H4 (cell line): ENCODE results near the gene C8A. TPM values are rescaled to one million over a fixed set of nuclear protein-coding genes. Genes with fewer than 3 reads are reported as not detected.

ENCODE experiments used
- DNase-seq: peaks from one replicate; pipeline ENCODE4 v3.0.0-alpha.2; 2015; ENCODE audit warnings: low spot score
- total RNA-seq: library from RNA; depleted of rRNA; stranded (reverse); fragments of >200 nt; shearing (Covaris generic); gene quantifications from 2 replicates; pipeline ENCODE4 v1.2.3, GENCODE V29; 2014

Gene C8A
- total RNA-seq, 1 experiment from 2014 or later = not detected

DNA sequence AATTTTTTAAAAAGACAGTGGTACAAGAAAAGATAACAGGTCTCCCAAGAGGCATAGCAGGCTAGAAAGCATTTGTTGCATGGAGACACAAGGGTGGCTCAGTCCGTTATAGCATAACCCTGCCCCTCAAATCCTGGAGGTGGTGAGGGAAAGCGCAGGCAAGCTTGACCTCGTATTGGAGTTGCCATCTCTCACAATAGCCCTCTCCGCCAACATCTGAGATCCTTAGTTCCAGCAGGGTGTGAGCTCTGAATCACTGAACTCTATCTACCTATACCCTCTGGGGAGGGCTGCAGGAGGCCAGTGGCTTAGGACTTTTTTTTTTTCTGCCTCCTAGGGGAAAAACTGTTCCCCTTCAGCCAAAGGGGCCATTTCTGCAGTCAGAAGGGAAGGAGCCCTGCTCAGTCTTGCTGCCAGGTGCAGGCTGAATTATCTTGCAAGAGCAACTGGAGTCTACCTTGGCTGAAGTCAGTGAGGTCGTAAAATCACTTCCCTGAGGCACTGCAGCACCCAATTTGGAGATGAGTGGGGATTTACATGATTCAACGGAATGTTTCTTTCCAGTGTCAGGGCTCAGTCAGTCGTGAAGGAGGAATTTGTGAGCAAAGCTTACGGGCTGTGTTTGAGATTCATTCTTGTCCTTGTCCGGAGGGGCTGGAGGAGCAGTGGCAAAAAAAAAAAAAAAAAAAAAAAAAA is 17.2 kb upstream of the C8A start:
- no peak for DNase-seq

DNA sequence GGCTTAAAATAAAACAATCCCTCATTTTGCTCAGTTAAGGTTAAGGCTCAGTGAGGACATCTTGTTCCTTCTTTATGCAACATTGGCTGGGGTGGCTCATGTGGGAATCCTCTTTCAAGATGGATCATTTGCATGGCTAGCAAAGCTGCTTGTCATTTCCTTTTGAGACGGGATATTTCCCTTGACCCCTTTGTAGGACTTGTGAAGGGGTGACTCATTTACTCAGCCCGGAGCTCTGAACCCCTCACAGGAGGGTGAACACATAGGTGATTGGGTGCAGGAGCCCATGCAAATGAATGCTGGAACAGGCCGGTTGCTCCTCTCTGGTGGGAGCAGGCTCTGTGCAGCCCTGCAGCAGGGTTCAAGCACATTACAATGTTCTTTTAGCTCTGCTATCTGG is 15.8 kb upstream of the C8A start:
- no peak for DNase-seq

DNA sequence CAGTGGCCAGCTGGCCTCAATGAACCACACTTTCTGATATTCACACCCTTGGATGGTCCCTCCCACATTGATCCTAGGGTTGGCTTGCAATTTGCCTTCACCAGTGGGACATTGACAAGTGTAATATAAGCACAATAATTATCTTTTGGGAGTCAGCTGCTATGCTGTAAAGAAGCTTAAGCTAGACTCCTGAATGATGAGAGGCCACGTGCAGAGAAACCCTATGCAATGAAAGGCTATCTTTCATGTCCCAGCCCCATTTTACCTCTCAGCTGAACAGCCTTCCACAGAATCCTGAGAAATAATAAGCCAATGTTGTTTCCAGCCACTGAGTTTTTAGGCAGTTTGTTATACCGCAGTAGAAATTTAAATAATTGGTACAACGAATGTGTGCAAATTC is 11.1 kb upstream of the C8A start:
- DNase-seq = no peak

DNA sequence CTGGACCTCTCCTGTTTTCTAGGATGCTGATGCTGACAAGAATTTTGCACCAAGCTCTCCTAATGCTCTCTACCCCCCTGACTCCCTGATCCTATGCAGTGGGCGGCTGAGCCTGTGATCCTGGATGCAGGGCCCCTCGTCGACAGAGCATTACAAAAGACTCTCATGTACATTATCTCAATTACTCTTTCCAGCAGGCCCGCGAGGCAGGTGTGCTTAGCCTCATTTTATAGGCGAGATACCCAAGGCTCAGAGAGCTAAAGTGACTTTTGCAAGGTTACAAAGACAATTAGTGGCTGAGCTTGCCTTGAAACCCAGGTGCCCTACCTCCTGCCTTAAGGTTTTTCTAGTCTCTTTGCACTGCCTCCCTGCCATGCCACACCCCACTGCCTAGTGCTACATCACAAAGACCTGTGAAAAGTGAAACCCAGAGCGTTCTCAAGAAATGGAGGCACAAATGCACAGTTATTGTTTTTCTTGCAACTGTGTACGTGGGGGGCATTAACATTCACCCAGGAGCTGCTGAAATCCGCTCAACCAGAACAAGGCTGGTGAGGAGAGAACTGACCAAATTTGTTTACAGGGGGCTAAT is 10.0 kb upstream of the C8A start:
- no peak for DNase-seq

DNA sequence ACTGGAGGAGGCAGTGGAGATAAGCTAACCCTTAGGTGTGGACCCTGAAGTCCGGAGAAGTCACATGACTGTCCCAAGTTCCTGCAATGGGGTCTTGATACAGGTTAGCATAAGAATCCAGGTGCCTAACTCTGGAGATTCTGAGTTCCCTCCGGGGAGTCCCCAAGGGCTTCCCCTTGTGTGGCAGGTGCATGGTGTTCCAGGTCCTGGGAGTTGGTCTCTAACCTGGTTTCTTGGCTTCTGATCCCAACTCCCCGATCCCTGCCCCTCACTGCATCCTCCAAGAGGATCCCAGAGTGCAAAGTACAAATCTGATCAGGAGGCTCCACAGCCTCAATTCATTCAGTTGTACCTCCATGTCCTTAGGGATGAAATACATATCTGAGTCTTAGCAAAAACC is 9.3 kb upstream of the C8A start:
- DNase-seq = no peak

DNA sequence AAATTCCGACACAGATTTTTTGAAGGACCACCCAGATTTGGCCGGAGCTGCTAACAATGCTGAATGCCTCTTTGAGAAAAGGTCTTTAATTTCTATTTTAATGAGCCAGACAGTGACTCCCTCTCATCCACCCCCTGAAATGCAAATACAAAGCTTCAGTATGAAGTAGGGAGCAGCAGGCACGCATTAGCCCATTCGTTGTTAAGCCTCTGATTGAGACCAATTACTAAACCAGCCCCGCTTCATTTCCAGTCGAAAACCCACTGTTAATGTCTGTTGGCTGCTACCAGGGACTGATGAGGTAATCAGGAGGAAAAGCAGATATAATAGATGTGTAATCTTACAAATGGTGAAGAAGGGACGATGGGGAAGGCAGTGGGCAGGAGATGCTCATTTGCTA is 4.8 kb upstream of the C8A start:
- no peak for DNase-seq

DNA sequence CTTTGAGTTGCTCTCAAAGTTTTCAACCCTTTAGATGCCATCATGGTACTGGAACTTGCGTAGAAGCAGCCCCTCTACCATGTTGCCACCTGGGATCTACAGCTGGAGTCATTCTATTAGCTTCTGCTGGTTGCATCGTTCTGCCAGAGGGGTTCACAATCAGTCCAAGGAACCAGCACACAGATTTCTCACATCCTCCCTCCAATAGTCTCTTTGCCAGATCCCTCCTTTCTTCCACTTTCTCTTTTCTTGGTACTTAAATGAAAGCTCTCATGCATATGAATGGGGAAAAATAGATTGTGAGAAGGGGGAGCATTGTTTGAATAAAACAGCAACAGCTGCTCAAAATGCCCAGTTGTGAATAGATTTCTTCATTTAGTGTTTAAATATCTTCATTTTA is 4.2 kb upstream of the C8A start:
- DNase-seq = no peak

DNA sequence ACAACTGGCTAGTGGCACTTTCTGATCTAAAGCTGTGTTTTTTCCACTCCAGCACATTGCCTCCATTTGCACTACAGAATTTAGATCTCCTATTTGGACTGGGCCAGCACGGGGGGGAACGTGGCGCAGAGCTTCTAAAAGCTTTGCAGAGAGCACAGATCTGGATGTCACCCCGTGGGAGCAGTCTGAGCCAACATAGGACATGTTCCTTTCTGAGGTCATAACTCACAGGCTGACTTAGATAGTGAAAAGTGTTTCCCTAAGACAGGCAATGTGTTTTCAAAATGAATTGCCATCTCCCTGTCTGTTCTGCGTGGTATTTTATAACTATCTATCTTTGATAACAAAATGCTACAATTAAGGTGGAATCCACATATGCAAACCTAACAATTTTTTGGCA is 3.7 kb upstream of the C8A start:
- DNase-seq = no peak

DNA sequence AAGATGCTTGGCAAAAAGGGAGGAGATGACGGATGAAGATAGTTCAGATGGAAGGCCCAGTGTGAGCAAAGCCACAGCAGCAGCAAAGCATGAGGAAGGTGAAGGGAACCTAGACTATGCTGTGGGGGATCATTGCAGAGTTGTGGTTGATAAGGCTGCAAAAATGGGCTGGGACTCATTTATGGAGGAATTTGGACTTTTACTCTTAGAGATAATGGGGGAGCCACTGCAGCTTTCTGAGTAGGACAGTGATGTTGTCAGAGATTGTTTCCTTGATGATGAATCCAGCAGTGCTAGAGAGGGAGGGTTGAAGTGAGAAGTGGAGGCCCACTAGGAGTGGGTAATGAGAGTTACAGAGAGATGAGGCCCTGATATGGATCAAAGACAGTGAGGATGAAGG is 2.1 kb upstream of the C8A start:
- DNase-seq = no peak

DNA sequence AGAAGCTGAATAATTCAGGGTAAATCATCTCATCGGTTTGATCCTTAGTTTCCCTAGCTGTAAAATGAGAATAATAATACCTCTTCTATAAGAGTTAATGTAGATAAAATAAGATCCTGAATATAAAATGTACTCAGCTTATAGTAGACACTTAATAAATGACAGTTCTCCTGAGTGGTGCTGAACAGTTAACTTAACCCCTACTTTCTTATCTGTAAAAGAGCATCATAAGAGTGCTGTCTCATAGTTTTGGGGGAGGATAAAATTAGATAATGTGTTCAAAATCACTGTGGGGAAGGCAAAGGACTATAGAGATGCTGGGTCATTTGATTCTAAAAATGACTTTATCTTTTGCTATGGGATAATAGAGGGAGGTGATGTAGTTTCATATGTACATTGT is 593 bp downstream of the C8A start:
- DNase-seq = no peak

DNA sequence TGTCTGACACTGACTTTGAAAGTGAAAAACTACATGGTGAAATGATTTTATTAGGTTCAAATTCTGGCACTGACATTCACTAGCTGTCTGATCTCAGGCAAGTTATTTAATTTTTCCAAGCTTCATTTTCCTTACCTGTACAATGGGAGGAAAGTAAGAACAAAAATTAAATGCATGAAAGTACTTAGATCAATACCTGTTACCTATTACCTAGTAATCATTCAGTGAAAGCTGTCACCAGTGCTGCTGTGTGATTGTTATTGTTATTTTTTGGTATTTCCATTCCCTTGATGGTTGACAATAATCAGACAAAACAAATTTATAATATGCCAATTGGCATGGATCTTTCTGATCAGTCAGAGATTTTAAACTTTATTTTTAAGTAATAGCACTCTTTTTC is 1.6 kb downstream of the C8A start:
- DNase-seq = no peak

DNA sequence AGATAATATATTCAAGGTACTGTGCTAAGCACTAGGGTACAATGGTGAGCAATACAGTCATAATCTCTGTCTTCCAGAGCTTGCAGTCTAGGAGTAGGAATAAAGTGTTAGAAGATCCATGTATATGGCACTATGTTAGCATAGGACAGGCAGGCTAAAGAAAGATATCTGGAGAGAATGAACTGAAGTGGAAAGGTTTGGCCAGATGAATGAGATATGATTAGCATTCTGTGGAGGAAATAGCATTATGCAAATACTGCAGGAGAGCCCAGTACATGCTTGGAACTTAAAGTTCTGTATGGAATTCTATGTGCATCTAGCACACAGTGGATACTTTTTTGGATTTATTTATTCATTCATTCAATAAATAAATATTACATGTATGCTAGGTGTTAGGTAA is 4.7 kb downstream of the C8A start:
- no peak for DNase-seq

DNA sequence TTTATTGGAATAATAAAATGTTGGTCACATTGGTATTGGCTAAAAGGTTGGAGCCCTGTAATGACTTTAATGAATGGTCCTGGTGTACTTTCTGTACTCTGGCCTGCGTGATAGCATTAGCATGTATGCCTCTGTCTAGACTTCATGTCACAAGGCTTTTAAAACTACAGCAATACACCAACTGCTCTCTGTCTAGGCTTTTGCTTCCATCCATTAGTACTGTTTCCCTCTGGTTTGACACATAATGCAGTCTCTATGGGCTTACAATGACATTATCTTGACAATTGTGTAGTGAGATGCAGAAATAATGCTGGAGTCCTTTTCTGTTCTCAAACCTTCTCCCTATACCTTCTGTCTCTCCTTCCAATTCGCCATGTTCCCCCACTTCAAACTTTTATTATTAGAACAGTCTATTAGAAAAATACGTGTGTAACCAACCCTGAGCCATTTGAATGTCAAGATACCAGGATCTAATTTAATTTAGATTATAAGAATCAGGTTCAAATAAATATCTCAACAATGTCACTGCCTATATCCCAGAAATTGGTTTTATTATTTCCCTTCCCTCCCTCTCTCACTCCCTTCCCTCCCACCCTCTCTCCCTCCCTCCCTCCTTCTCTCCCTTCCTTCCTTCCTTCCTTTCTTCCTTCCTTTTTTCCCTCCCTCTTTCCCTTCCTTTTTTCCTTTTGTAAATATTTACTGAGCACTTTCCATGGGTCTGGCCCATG is 8.8 kb downstream of the C8A start:
- no peak for DNase-seq

DNA sequence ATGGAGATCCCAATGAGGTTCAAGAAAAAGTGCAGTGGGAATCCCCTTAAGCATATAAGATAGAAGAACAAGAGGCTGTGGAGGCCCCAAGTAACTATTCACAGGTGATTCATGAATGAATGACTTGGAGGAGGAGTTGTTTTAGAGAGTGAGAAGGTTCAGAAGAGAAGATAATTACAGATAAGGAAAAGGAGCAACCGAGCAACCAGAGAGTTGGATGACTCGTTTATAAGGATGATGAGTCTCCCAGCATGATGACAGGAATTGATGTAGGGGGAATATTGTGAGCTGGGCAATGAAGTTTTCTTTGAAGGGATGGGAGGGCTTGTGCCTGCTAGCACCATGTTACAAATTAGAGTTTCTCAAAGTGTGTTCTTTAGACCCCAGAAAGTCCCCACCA is 9.8 kb downstream of the C8A start:
- no peak for DNase-seq

DNA sequence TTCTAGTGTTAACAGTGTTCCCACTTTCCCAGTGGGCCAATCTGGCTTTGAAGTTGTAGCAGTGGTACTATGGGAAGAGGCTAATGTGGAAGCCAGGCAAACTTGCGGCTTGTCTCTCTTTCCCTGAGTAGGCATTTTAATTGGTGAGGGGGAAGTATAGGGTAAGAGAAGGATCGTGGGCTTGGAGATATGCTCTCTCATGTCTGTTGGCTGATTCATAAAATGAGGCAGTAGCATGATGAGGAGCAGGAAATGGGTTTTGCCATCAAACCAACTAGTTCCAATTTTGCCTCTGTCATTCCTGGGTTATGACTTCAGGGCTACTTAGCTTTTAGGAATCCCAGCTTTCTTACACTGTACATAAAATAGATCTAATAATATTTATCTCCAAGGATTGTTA is 12.1 kb downstream of the C8A start:
- DNase-seq = no peak

DNA sequence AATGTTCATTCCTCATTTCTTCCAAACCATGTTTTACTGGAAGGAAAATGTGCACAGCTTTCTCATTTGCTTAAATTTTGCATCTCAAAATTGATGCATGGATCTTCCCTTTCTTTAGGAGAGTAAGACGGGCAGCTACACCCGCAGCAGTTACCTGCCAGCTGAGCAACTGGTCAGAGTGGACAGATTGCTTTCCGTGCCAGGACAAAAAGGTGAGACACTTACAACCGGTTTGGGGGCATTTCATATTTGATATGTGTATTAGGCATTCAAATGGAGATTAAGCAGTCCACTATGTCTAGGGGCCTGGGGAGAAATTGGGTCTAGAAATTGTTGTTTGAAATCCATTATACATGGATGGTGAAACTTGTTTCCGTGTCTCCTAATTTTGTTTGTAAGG is 12.9 kb downstream of the C8A start:
- DNase-seq = no peak

DNA sequence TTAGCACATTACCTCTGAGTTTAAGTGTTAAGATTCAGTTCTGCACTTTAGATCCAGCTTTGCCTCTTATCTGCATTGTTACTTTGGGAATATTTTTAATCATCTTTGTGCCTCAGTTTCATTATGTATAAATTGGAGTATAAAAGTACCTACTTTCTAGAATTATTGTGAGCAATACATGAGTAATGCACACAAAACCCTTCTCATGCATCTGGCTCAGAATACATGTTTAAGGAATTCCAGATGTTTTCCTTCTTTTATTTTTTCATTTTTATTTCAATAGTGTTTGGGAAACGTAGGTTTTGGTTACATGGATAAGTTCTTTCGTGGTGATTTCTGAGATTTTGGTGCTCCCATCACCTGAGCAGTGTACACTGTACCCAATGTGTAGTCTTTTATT is 14.2 kb downstream of the C8A start:
- no peak for DNase-seq

DNA sequence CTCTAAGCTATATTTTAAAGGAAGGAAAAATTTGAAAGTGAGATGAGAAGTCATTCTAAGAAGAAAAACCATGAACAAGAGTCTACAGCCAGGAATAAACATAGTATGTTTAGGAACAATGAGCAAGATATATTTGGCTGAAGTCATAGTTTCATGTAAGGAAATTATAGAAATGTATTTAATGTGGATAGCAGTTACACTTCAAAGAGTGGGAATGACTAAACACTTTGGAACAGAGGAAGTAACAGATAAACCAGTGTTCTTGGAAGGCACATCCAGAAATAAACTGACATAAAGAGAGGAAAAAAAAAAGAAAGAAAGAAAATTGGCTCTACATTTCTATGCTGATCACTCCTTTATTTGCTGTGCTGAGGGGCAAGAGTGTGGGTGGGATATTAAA is 18.0 kb downstream of the C8A start:
- DNase-seq = no peak

DNA sequence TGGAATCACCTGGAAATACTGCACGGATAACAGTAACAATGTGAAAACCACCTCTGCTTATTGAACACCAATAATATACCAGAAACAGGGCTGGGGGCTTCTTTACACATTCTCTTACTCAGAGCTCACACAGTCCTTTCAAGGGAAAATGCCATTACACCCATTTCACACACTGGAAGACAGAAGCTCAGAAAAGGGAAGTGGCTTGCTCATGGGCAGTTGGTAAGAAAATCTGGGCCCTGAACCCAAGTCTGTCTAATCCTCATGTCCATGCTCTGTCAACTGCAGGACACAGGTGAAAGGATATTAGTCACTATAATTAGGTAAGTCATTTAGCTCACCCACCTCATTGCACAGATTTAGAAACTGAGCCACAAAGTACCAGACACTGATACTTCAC is 18.6 kb downstream of the C8A start:
- DNase-seq = no peak

DNA sequence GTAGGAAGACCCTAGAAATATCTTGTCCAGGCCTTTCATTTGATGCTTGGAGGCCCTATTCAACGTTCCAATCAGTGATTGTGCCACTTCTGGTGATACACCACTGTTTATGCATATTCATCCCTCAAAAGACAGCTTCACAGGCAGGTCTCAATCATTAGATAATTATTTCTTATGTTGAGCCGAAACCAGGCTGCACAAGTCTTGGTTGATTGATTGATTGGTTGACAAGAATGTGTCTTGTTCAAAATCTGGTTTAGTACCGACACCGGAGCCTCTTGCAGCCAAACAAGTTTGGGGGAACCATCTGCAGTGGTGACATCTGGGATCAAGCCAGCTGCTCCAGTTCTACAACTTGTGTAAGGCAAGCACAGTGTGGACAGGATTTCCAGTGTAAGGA is 20.1 kb downstream of the C8A start:
- no peak for DNase-seq

DNA sequence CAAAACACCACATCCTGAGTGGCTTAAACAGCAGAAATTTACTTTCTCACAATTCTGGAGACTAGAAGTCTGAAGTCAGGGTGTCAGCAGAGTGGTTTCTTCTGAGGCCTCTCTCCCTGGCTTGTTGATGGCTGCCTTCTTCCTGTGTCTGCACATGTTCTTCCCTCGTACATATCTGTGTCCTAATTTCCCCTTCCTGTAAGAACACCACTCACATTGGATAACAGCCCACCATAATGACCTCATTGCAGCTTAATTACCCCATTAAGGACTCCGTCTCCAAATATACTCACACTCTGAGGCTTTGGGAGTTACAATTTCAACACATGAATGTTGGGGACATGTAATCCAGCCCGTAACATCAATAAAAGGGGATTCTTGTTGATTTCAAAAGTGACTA is 23.4 kb downstream of the C8A start:
- DNase-seq = no peak

DNA sequence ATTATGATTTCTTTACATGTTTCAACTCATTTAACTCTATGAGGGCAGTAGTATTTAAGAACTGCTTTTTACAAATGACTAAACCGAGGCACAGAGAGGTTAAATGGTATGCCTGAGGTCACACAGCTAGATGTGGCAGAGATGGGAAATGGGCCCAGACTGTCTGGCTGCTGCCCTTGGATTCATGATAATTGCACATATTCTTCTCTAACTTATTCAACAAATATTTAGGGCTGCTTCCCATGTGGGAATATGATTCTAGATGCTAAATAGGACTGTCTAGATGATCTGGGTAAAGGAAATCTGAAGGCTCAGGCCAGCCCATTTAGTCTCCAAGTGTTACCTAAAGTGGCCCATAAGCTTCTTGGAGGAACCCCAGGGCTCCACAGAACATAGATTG is 26.2 kb downstream of the C8A start:
- no peak for DNase-seq

DNA sequence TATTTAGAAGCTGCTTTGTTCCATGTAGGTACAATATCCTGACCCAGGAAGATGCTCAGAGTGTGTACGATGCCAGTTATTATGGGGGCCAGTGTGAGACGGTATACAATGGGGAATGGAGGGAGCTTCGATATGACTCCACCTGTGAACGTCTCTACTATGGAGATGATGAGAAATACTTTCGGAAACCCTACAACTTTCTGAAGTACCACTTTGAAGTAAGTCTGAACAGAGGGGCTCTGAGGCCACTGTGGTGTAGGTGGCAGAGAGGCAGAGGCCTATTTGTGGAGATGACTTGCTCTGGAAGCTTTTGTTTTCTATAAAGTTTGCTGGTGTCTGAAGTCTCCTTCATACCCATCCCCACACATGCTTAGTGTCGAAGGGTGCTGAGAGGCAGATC is 26.8 kb downstream of the C8A start:
- no peak for DNase-seq

DNA sequence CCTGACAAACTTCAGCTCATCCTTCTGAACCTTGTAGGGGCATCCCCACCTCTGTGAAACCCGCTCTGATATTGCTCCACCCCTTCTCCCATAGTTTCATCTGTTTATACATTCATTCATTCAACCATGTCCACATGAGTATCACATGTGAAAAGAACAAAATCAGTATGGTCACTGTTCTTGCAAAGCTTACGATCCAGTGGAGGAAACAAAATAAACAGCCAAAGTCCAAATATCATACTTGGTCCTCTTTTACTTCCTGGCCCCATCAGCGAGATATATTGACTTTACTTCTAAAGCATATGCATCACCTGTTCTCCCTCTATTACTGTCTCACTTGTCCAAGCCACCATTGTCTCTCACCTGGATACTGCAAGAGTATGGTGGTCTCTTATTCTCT is 35.6 kb downstream of the C8A start:
- no peak for DNase-seq
